ENCODE measurements around the gene EDN1.

Gene EDN1

DNA sequence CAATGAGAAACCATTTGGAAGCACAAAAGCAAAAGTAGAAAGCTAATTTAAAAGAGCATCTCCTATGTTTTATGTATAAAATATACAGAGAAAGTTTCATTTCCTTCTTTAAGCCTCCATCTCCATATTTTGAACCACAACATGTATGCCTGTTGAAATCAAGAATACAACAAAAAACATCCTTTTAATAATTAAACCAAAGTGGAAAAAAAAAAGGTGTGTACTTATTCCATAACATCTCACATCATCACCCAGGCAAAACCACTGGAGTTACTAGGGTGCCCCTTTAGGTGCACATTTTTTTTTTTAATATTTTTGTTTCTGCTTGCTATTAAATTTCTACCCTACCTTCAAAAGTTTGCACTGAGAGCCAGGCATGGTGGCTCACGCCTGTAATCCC lies 43.0 kb downstream of the EDN1 start:
- Histone ChIP-seq H3K9ac (ENCODE audit: low read length in 5 of 5) (no peak overlapping the region), H3K9me3 (ENCODE audit: control insufficient read depth in 5 of 5, low read length in 5 of 5) (no peaks in the 10 kb centered on the region), H3K27me3 (ENCODE audit: control insufficient read depth in 5 of 5, insufficient read depth in 4 of 5, low read length in 5 of 5) (no peaks in the 10 kb centered on the region), H3K36me3 (ENCODE audit: control insufficient read depth in 5 of 5, insufficient read depth in 5 of 5, low read length in 5 of 5) (no peaks in the 10 kb centered on the region), H3K4me3 (ENCODE audit: low read depth in 1 of 5, low read length in 5 of 5) (no peak overlapping the region), H3K27ac (ENCODE audit: low read depth, low read length) (no peak overlapping the region), H3K4me1 (ENCODE audit: control insufficient read depth in 5 of 5, insufficient read depth in 5 of 5, low read length in 5 of 5) (peaks cover 4 to 14% (median 10%) of the 10 kb centered on the region in 5 donors)

DNA sequence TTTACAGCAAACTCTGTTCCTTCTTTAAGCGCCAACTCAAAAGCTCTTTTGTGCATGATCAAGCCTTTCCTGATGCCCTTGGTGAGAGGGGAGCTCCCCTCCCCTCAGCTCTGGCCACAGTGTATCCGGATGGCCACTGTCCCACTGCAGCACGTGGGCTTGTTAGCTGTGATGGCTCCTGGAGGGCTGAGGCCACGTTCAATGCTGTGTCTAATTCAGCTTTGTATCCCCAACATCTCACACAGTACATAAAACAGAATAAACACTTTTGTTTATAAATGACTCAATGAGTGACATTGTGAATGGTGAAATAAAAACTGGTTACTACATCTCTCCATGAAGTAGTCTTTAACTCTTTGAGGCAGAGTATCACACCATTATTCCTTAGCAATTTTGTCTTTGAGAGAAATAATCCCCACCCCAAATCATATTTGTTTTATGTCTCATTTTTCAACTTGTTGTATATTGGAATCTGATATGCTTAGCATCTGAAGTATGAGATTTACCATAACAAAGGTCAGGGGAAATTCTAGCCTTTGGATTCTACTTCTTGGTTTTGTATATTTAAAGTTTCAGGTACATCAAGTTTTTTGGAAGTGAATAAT lies 44.5 kb downstream of the EDN1 start:
- Histone ChIP-seq H3K36me3 (ENCODE audit: control insufficient read depth in 5 of 5, insufficient read depth in 5 of 5, low read length in 5 of 5) (no peaks in the 10 kb centered on the region), H3K27me3 (ENCODE audit: control insufficient read depth in 5 of 5, insufficient read depth in 4 of 5, low read length in 5 of 5) (no peaks in the 10 kb centered on the region), H3K4me1 (ENCODE audit: control insufficient read depth in 5 of 5, insufficient read depth in 5 of 5, low read length in 5 of 5) (peaks cover 4 to 14% (median 10%) of the 10 kb centered on the region in 5 donors), H3K9ac (ENCODE audit: low read length in 5 of 5) (no peak overlapping the region), H3K4me3 (ENCODE audit: low read depth in 1 of 5, low read length in 5 of 5) (no peak overlapping the region), H3K9me3 (ENCODE audit: control insufficient read depth in 5 of 5, low read length in 5 of 5) (no peaks in the 10 kb centered on the region), H3K27ac (ENCODE audit: low read depth, low read length) (no peak overlapping the region)

DNA sequence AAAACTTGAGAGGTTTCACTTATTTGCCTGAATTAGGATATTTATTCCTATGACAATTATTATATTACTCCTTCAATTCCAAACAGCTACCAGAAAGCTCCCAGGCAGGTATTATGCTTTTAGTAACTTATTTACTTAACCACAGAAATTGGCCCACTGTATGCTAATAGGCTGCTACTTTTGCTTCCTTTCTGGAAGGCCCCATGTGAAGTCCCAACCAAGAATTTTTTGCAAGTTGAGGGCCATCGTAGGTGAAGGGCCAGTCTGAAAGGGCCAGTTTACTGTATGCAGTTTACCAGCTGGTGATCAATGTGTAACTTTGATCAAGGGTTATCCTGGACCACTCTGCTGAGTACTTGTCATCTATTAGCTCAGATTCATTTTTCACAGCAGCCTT lies 45.0 kb downstream of the EDN1 start:
- H3K9ac ChIP-seq (ENCODE audit: low read length in 5 of 5) = no peak overlapping the region
- no peaks in the 10 kb centered on the region for H3K36me3 ChIP-seq (ENCODE audit: control insufficient read depth in 5 of 5, insufficient read depth in 5 of 5, low read length in 5 of 5)
- H3K4me1 ChIP-seq (ENCODE audit: control insufficient read depth in 5 of 5, insufficient read depth in 5 of 5, low read length in 5 of 5) = peaks cover 4 to 14% (median 10%) of the 10 kb centered on the region in 5 donors
- H3K9me3 ChIP-seq (ENCODE audit: control insufficient read depth in 5 of 5, low read length in 5 of 5) = no peaks in the 10 kb centered on the region
- H3K27me3 ChIP-seq (ENCODE audit: control insufficient read depth in 5 of 5, insufficient read depth in 4 of 5, low read length in 5 of 5) = no peaks in the 10 kb centered on the region
- no peak overlapping the region for H3K4me3 ChIP-seq (ENCODE audit: low read depth in 1 of 5, low read length in 5 of 5)
- H3K27ac ChIP-seq (ENCODE audit: low read depth, low read length) = no peak overlapping the region

DNA sequence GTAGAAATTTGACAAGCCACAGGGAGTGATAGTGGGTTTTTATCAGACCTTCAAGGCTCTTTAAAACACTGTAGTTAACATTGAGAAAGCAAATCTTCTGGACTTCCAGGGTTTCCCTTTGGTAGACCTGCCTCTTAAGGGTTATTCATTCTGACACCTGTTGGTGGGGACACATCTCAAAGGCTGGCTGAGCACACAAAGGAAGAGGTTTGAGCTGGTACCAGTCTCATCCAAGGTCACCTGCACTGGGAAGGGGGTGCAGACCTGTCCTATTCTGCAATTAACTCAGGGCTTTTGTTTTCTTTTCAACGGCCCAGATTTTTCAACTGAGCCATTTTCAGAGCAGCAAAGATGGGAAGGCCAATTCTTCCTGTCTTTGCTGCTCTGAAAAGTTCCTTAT lies 45.6 kb downstream of the EDN1 start:
- no peak overlapping the region for H3K4me3 ChIP-seq (ENCODE audit: low read depth in 1 of 5, low read length in 5 of 5)
- no peaks in the 10 kb centered on the region for H3K9me3 ChIP-seq (ENCODE audit: control insufficient read depth in 5 of 5, low read length in 5 of 5)
- no peak overlapping the region for H3K27ac ChIP-seq (ENCODE audit: low read depth, low read length)
- H3K36me3 ChIP-seq (ENCODE audit: control insufficient read depth in 5 of 5, insufficient read depth in 5 of 5, low read length in 5 of 5) = no peaks in the 10 kb centered on the region
- no peaks in the 10 kb centered on the region for H3K27me3 ChIP-seq (ENCODE audit: control insufficient read depth in 5 of 5, insufficient read depth in 4 of 5, low read length in 5 of 5)
- peaks cover 4 to 14% (median 10%) of the 10 kb centered on the region in 5 donors for H3K4me1 ChIP-seq (ENCODE audit: control insufficient read depth in 5 of 5, insufficient read depth in 5 of 5, low read length in 5 of 5)
- no peak overlapping the region for H3K9ac ChIP-seq (ENCODE audit: low read length in 5 of 5)

DNA sequence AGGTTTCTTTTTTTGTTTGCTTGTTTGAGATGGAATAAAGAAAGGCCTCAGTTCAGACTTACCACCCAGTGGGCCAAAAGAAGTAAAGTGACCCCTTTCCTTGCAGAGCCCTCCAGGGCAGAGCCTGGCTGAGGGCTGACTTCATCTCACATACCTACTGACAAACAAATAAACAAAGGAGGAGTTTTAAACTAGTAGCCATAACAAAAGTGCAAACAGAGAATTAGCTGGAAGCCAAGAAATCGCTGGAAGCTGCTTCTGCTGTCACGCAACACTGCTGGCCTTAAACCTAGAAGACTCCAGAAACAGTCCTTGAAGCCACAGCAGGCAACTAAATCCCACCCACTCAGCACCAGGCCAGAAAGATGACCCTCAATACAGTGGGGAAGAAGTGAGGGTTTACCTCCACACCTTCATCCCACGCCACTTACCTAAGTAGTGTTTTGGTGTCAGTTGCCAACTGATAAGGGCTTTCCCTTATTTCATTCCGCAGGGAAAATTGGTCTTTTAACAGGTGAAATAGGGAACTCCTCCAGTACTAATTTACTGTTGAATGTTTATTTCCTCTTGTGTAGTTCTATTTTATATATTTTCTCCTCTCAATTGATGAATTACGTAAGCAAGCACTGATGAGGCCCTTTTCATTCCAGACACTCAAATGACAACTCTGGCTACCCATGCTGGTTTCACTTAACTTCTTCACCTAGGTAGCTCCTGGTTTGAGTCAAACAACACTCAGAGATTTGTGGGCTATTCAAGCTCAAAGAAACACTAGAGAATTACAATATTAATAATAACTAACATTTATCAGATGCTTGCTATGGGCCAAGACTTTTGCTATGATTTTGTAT lies 46.2 kb downstream of the EDN1 start:
- Histone ChIP-seq H3K9me3 (ENCODE audit: control insufficient read depth in 5 of 5, low read length in 5 of 5) (no peaks in the 10 kb centered on the region), H3K4me1 (ENCODE audit: control insufficient read depth in 5 of 5, insufficient read depth in 5 of 5, low read length in 5 of 5) (peaks cover 4 to 14% (median 10%) of the 10 kb centered on the region in 5 donors), H3K9ac (ENCODE audit: low read length in 5 of 5) (no peak overlapping the region), H3K27ac (ENCODE audit: low read depth, low read length) (no peak overlapping the region), H3K27me3 (ENCODE audit: control insufficient read depth in 5 of 5, insufficient read depth in 4 of 5, low read length in 5 of 5) (no peaks in the 10 kb centered on the region), H3K4me3 (ENCODE audit: low read depth in 1 of 5, low read length in 5 of 5) (no peak overlapping the region), H3K36me3 (ENCODE audit: control insufficient read depth in 5 of 5, insufficient read depth in 5 of 5, low read length in 5 of 5) (no peaks in the 10 kb centered on the region)

DNA sequence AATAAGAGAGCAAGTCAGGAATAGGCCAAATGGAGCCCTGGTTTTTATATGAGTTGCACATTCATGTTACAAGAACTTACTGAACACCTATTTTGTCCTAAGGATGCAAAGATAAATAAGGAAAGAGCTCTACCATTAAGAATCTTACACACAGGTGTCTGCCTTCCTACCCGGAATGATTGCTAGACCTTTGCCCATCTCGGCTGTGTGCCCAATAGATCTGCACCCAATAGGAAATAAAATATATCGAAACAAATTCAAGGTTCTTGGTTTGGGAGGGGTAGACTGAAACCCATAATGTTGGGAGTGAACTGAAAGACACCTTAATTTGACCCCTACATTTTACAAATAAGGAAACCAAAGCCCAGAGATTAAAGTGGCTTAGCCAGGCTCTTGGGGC lies 48.9 kb downstream of the EDN1 start:
- Histone ChIP-seq H3K27ac (ENCODE audit: low read depth, low read length) (no peak overlapping the region), H3K4me3 (ENCODE audit: low read depth in 1 of 5, low read length in 5 of 5) (no peak overlapping the region), H3K9ac (ENCODE audit: low read length in 5 of 5) (no peak overlapping the region), H3K4me1 (ENCODE audit: control insufficient read depth in 5 of 5, insufficient read depth in 5 of 5, low read length in 5 of 5) (peaks cover 0 to 8% (median 0%) of the 10 kb centered on the region in 5 donors), H3K27me3 (ENCODE audit: control insufficient read depth in 5 of 5, insufficient read depth in 4 of 5, low read length in 5 of 5) (peaks cover 0 to 3% (median 0%) of the 10 kb centered on the region in 5 donors), H3K36me3 (ENCODE audit: control insufficient read depth in 5 of 5, insufficient read depth in 5 of 5, low read length in 5 of 5) (no peaks in the 10 kb centered on the region), H3K9me3 (ENCODE audit: control insufficient read depth in 5 of 5, low read length in 5 of 5) (no peaks in the 10 kb centered on the region)

DNA sequence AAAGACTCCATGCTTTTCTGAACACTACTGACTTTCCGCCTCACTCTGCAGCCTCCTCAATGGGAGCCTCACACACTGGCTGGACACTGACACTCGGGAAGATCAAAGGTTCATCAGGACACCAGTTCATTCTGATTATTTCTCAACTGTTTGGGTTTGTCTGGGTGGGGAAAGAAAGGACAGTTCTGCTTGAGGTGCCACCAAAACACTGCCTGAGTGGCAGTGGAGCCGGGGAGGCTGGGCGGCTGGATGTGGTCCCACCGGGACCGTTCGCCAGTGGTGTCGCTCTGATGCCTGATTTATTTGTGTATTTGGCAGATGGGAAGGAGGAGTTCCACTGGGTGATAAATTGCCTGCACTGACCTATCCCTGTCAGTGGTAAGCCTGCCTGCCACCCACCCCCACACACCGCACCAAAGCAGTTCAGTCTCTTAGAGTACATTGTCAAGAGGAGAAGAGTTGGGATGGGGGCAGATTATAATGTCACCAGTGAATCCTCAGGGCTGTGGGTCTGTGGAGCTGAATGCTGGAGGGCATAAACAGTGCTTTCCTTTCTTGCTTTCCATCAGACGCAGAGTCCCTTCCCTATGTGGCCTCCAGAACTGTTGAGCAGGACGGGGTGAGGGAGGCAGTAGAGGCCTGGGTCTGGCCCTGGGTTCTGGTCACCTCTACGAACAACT lies 49.8 kb downstream of the EDN1 start:
- no peak overlapping the region for H3K9ac ChIP-seq (ENCODE audit: low read length in 5 of 5)
- no peak overlapping the region for H3K4me3 ChIP-seq (ENCODE audit: low read depth in 1 of 5, low read length in 5 of 5)
- no peaks in the 10 kb centered on the region for H3K36me3 ChIP-seq (ENCODE audit: control insufficient read depth in 5 of 5, insufficient read depth in 5 of 5, low read length in 5 of 5)
- H3K9me3 ChIP-seq (ENCODE audit: control insufficient read depth in 5 of 5, low read length in 5 of 5) = no peaks in the 10 kb centered on the region
- no peak overlapping the region for H3K27ac ChIP-seq (ENCODE audit: low read depth, low read length)
- H3K4me1 ChIP-seq (ENCODE audit: control insufficient read depth in 5 of 5, insufficient read depth in 5 of 5, low read length in 5 of 5) = peaks cover 0 to 8% (median 0%) of the 10 kb centered on the region in 5 donors
- peaks cover 0 to 3% (median 0%) of the 10 kb centered on the region in 5 donors for H3K27me3 ChIP-seq (ENCODE audit: control insufficient read depth in 5 of 5, insufficient read depth in 4 of 5, low read length in 5 of 5)

DNA sequence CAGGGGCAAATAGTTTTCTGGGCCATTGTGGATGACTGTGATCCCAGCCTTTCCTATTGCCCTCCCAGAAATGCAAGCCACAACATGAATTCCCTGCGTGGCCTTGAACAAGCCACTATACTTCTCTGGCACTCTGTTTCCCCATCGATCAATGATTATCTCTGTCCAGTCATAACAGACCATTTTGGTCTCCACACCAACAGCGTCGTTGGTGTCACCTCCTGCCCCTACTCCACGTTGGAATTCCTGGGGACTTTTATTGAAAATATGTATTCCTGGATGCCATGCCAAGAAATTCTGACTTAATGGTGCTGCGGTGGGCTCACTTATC lies 50.3 kb downstream of the EDN1 start:
- peaks cover 0 to 8% (median 0%) of the 10 kb centered on the region in 5 donors for H3K4me1 ChIP-seq (ENCODE audit: control insufficient read depth in 5 of 5, insufficient read depth in 5 of 5, low read length in 5 of 5)
- H3K27ac ChIP-seq (ENCODE audit: low read depth, low read length) = no peak overlapping the region

DNA sequence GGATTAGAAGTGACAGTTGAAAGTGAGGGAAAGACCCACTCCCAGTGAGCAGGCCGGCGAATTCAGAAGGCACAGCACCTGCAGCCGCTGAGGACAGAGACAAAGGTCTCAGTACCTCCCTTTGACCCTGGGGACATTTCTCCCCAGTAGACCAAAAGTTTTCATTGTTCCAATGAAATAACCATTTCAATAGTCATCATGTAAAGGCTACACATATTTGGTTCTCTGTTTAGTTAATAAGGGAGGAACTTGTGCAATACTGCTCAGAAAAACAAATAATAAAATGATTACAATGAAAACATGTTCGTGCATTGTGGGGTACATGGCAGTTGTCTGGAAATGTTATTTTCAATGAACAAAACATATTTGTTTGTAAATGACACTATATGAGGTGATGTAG lies 52.5 kb downstream of the EDN1 start:
- H3K36me3 ChIP-seq (ENCODE audit: control insufficient read depth in 5 of 5, insufficient read depth in 5 of 5, low read length in 5 of 5) = no peaks in the 10 kb centered on the region
- peaks cover 0 to 3% (median 0%) of the 10 kb centered on the region in 5 donors for H3K27me3 ChIP-seq (ENCODE audit: control insufficient read depth in 5 of 5, insufficient read depth in 4 of 5, low read length in 5 of 5)
- H3K9ac ChIP-seq (ENCODE audit: low read length in 5 of 5) = no peak overlapping the region
- no peak overlapping the region for H3K4me3 ChIP-seq (ENCODE audit: low read depth in 1 of 5, low read length in 5 of 5)
- H3K4me1 ChIP-seq (ENCODE audit: control insufficient read depth in 5 of 5, insufficient read depth in 5 of 5, low read length in 5 of 5) = peaks cover 0 to 11% (median 0%) of the 10 kb centered on the region in 5 donors
- no peak overlapping the region for H3K27ac ChIP-seq (ENCODE audit: low read depth, low read length)
- no peaks in the 10 kb centered on the region for H3K9me3 ChIP-seq (ENCODE audit: control insufficient read depth in 5 of 5, low read length in 5 of 5)

More for the DNA sequence above, 50.3 kb downstream of the EDN1 start:
- Histone ChIP-seq H3K4me3 (ENCODE audit: low read depth in 1 of 5, low read length in 5 of 5) (no peak overlapping the region), H3K36me3 (ENCODE audit: control insufficient read depth in 5 of 5, insufficient read depth in 5 of 5, low read length in 5 of 5) (no peaks in the 10 kb centered on the region), H3K9me3 (ENCODE audit: control insufficient read depth in 5 of 5, low read length in 5 of 5) (no peaks in the 10 kb centered on the region), H3K27me3 (ENCODE audit: control insufficient read depth in 5 of 5, insufficient read depth in 4 of 5, low read length in 5 of 5) (peaks cover 0 to 3% (median 0%) of the 10 kb centered on the region in 5 donors), H3K9ac (ENCODE audit: low read length in 5 of 5) (no peak overlapping the region)

DNA sequence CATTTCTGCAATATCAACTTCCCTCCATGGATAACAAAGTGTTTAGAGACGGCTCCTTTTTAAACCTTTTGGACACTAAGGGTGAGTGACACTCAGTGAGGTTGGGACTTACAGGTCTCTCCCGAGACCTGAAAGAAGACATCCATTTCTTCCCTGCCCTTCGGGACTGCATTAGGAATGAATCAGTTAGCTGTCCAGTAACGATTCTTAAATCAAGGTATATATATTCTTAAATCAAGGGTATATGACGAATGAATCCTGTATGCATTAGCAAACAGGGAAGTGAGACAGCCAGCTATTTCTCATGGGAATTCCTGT lies 52.9 kb downstream of the EDN1 start:
- H3K27ac ChIP-seq (ENCODE audit: low read depth, low read length) = no peak overlapping the region
- H3K4me3 ChIP-seq (ENCODE audit: low read depth in 1 of 5, low read length in 5 of 5) = no peak overlapping the region
- no peak overlapping the region for H3K9ac ChIP-seq (ENCODE audit: low read length in 5 of 5)
- no peaks in the 10 kb centered on the region for H3K9me3 ChIP-seq (ENCODE audit: control insufficient read depth in 5 of 5, low read length in 5 of 5)
- no peaks in the 10 kb centered on the region for H3K36me3 ChIP-seq (ENCODE audit: control insufficient read depth in 5 of 5, insufficient read depth in 5 of 5, low read length in 5 of 5)
- peaks cover 0 to 11% (median 0%) of the 10 kb centered on the region in 5 donors for H3K4me1 ChIP-seq (ENCODE audit: control insufficient read depth in 5 of 5, insufficient read depth in 5 of 5, low read length in 5 of 5)
- peaks cover 0 to 3% (median 0%) of the 10 kb centered on the region in 5 donors for H3K27me3 ChIP-seq (ENCODE audit: control insufficient read depth in 5 of 5, insufficient read depth in 4 of 5, low read length in 5 of 5)

All from subcutaneous abdominal adipose tissue (tissue), 5 donors.